Activated gamma-delta T cell treated with anti-CD3 and anti-CD28 coated beads, Interleukin-2, amount 50 U/mL, for 16 hours (primary cell): ENCODE data around the gene B3GAT2.
"Not testable (repeated sequence)": the region's sequence is repeated elsewhere in the genome, so short reads cannot be mapped to it uniquely, and the experiment has no call there.

Source experiments
- DNase-seq: peaks from one replicate; pipeline ENCODE4 v3.0.0-alpha.2; 2020; ENCODE audit warnings: low read depth

The B3GAT2 gene

GRCh38 chr6:70956451-70957283 lies at the start of gene B3GAT2:
B3GAT2 (minus strand) TSS chr6:70957060; CDS start chr6:70956429, 631 bp downstream.
- DNase-seq: no peak

- DNase-seq: no peak
These were observed 41.3 kb upstream of the B3GAT2 start for GRCh38 chr6:70998148-70998547.

- no peak for DNase-seq
These were observed 40.5 kb upstream of the B3GAT2 start for GRCh38 chr6:70997379-70997778.

- DNase-seq: no peak
These were observed 39.2 kb upstream of the B3GAT2 start for GRCh38 chr6:70996106-70996505.

- no peak for DNase-seq
These were observed 38.6 kb upstream of the B3GAT2 start for GRCh38 chr6:70995411-70995810.

GRCh38 chr6:70991253-70991652 lies 34.4 kb upstream of the B3GAT2 start:
- DNase-seq: no peak

GRCh38 chr6:70985156-70985555 lies 28.3 kb upstream of the B3GAT2 start:
- no peak for DNase-seq

GRCh38 chr6:70982747-70983146 lies 25.9 kb upstream of the B3GAT2 start:
- DNase-seq: no peak

GRCh38 chr6:70980727-70981126 lies 23.9 kb upstream of the B3GAT2 start:
- DNase-seq: no peak

GRCh38 chr6:70973604-70974003 lies 16.7 kb upstream of the B3GAT2 start:
- no peak for DNase-seq

GRCh38 chr6:70967049-70967448 lies 10.2 kb upstream of the B3GAT2 start:
- no peak for DNase-seq

GRCh38 chr6:70957284-70957617 lies 391 bp upstream of the B3GAT2 start:
- no peak for DNase-seq

- no peak for DNase-seq
These were observed 739 bp downstream of the B3GAT2 start for GRCh38 chr6:70956191-70956450.

GRCh38 chr6:70955441-70956190 lies 1.2 kb downstream of the B3GAT2 start:
- peak; percentile 69 for DNase-seq

- DNase-seq: no peak
These were observed 2.1 kb downstream of the B3GAT2 start for GRCh38 chr6:70954750-70955149.

GRCh38 chr6:70954176-70954575 lies 2.7 kb downstream of the B3GAT2 start:
- no peak for DNase-seq

- DNase-seq: no peak
These were observed 4.2 kb downstream of the B3GAT2 start for GRCh38 chr6:70952608-70953165.

GRCh38 chr6:70944321-70944720 lies 12.5 kb downstream of the B3GAT2 start:
- DNase-seq: not testable (repeated sequence)

- no peak for DNase-seq
These were observed 23.0 kb downstream of the B3GAT2 start for GRCh38 chr6:70933853-70934252.

GRCh38 chr6:70905742-70906141 lies 51.1 kb downstream of the B3GAT2 start:
- no peak for DNase-seq

- no peak for DNase-seq
These were observed 53.0 kb downstream of the B3GAT2 start for GRCh38 chr6:70903665-70904452.

- DNase-seq: no peak
These were observed 55.5 kb downstream of the B3GAT2 start for GRCh38 chr6:70901324-70901723.

GRCh38 chr6:70900047-70900446 lies 56.8 kb downstream of the B3GAT2 start:
- no peak for DNase-seq
